Daoy (cell line): ENCODE results near the gene FSTL5. TPM values are rescaled to one million over a fixed set of nuclear protein-coding genes. Genes with fewer than 3 reads are reported as not detected.

Experiments used
- DNase-seq: peaks from one replicate; pipeline ENCODE4 v3.0.0-alpha.2; 2015; ENCODE audit warnings: low read depth
- total RNA-seq: library from RNA; depleted of rRNA; stranded (reverse); fragments of >200 nt; shearing (Covaris generic); gene quantifications from 2 replicates; pipeline ENCODE4 v1.2.3, GENCODE V29; 2014

The FSTL5 gene
- total RNA-seq, 1 experiment from 2014 or later, result 0.06 TPM

DNA sequence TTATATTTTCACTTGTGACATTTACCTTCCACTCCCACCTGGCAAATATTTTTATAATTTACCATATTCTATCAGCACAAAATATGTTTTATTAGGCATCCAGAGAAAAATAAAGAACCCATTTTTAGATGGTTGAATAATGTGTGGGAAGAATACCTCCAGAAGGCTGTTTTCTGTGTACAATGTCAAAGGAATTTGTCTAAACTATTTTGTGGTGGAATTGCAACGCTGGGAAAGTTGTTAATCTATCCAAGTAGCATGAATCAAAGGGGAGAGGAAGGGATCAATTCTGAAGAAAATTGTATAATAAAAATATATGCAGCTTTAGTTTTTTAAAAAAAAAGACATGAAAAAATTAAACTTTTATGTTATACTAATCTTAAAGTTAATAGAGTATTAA, 706.5 kb downstream of the FSTL5 start:
- no peak for DNase-seq

DNA sequence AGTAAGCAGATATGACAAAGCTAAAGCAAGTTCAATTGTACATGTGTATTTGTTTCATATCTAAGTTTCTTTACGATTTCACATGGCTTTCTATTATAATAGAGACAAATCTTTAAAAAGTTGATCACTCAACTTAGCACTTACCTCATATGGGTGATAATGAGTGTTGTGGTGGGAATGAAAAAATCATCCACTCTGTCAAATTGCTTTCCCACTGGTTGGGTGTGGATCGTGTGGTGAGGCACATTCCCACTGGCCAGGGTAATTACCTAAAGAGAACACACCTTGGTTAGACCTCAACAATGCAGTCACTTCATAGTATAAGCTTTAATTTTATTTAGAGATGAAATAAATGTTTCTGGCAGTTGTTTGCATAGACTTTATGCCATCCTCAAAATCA, 708.9 kb downstream of the FSTL5 start:
- no peak for DNase-seq

DNA sequence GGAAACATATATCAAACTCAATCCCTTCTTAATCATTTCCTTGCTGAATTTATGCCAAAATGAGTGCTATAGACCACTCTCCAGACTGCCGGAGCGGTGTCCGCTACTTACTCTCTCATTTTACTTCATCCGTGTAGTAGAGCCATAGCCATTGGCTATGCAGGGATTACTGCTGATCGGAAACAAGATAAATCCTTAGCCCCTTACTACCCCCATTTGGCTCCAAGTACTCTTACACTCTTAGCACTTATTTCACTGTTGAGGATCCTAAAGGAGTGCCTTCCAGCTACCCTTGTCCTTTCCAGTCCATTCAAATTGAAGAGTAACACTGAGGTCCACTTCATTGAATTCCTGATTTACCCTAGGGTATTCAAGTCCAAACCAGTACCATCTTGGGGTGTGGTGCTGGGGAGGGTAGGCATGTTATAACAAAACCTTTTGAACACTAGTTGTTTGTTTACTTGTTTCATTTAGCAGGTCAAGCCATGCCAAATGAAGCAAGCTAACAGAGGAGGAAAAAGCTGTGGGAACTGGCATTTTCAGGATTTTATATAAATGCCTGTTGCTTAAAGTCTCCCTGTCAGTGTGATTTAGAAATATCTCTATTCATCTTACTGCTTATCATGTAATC, 715.1 kb downstream of the FSTL5 start:
- no peak for DNase-seq

DNA sequence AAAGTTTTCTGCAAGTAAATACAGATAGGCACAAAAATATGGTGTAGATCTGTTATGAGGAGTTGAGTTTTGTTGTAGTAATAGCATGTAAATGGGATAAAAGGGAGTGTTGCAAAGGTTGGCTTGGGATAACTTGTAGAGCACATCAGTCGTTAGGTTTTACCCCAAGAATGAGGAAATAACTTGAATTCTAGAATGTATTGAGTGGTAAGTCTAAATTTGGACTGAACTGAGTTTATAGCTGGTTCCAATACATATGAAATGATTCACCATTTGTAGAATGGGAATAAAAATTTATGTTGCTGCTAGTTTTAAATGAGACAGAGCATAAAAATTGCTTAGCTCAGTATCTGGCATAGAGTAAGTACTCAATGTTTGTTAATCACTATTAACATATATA, 719.2 kb downstream of the FSTL5 start:
- DNase-seq, result no peak

DNA sequence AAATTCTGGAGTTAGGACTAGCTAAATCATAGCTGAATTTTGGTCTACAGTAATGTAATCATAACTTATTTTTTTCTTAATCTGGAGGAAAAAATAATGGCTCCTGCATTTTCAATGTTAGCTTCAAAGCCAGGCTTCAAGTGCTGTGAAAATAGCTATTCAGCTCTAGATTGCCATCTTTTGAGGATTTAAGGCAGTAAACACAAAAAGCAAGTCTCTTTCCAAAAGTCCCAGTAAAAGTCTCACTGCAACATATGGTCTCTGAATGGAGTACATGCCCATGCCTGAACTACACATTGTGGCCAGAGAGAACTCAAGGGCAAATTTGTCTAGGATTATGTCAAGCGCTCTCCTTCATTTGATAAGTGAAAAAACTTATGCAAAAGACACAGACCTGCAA, 720.9 kb downstream of the FSTL5 start:
- no peak for DNase-seq

DNA sequence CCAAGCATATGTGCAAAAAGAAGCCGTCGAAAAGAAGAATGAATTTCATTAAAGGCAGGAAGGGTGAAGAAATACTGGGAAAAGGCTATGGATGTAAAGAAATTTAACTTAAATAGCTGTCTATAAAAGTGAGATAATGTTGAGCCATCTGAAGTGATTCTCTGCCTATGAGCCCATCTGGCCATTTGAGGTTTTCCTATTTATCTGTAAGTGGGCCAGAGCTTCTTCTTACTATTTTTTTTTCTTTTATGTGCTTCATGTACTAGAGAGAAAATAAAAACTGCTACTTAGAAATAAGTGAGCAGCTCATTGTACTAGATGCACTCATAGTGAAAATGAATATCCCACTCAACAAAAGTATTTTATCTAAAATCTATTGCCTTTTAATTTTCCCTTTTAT, 725.7 kb downstream of the FSTL5 start:
- no peak for DNase-seq

DNA sequence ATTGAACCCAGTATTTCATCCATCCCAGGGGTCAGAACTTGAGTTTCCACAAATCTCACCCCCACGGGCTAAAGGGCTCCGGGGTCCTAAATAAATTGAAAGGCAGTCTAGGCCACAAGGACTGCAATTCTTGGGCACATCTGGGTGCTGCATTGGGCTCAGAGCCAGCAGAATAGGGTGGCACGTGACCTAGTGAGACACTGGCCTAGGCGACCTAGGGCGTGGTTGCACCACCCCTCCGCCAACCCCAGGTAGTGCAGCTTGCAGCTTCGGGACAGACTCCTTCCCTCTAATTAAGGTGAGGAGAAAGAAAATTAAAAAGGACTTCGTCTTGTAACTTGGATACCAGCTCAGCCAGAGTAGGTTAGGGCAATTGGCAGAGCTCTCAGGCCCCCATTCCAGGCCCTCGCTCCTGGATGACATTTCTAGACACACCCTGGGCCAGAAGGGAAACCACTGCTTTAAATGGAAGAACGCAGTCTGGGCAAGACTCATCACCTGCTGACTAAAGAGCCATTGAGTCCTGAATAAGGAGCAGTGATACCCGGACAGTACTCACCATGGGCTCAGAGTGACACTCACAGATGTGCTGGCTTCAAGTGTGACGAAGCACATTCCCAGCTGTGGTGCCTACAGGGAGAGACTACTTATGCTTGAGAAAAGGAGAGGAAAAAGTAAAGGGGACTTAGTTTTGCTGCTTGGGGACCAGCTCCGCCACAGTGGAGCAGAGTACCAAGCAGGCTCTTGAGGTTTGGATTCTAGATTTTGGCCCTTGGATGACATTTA, 735.4 kb downstream of the FSTL5 start:
- no peak for DNase-seq

DNA sequence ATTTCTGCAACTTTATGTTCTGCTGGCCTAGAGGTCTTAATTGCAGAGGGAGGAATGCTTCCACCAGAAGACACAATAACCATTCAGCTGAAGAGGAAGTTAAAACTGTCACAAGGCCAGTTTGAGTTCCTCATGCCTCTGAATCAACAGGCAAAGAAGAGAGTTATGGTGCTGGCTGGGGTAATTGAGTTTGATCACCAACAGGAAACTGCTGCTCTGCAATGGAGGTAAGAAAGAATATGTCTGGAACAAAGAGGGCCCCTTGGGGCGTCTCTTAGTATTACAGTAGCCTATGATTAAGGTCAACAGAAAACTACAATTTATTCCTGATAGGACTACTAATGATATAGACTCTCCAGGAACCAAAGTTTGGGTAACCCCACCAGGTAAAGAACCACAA, 744.0 kb downstream of the FSTL5 start:
- no peak for DNase-seq

DNA sequence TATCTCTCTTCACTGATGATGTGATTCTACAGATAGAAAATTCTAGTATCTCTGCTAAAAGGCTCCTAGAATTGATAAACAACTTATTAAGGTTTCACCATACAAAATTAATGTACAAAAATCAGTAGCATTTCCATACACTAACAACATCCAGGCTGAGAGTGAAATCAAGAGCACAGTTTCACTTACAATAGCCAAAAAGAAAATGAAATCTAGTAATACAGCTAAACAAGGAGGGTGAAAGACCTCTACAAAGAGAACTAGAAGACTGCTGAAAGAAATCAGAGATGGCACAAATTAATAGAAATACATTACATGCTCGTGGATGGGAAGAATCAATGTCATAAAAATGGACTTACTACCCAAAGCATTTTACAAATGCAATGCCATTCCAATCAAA, 751.9 kb downstream of the FSTL5 start:
- no peak for DNase-seq

DNA sequence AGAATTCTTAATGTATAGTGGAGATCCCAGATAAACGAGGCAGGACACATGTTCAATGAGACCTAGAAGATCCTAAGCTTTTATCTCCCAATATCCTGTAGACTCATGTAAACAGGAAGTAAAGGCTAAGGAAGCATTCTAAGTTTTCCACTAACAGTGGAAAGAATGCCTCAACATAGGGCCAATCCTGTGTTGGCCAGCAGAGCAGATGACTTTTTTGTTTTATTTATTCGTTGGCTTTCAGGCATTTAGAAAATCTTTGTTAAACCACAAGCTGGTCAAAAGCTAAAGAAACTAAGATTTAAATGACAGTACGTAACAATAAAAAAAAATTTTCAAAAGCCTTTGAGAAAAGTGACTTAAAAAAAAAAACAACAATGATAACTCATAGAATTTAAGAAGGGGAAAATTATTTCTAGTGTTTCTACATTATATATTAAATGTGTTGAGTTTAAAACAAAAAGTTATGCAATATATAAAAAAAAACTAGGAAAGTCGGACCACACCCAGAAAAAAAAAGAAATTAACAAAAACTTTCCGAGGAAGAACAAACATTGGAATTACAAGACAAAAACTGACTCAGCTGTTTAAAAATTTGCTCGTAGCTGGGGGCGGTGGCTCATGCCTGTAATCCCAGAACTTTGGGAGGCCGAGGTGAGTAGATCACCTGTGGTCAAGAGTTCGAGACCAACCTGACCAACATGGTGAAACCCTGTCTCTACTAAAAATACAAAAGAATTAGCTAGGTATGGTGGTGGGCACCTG, 759.3 kb downstream of the FSTL5 start:
- DNase-seq, result no peak

DNA sequence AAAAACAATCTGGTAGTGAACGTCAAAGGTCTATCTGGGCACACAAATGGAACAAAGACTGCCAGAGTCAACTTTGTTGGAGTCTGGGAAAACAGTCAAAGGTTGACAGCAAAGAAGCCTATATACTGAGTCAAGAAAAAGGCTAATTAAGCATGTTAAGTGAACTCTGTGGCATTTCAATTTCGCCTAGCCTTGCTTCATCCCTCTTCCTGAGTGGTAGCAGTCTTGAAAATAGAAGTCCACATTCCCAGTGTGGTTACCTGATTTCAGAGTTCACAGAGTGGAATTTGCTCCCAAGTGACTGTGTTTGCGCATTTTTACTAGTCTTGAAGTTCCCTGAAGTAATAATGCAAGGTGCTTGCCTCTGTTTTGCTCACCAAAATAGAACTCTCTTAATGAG, 760.0 kb downstream of the FSTL5 start:
- no peak for DNase-seq

DNA sequence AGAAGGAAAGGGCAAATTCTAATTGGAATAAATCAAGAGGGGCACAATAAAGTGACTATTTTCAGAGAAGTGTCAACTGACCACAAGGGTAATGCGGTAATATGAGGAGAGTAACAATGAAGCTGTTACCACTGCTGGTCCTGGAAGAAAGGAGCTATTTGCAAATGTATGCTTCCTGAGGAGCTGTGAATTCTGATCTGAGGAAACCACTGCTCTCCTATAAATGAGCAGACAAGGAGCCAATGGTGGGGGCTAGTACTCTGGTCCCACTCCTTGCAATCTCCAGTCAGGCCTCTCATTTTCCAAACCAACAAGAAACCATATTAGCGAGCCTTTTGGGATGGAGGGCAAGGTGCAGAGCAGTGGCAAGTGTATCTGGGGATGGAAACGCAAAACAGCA, 770.2 kb downstream of the FSTL5 start:
- no peak for DNase-seq

DNA sequence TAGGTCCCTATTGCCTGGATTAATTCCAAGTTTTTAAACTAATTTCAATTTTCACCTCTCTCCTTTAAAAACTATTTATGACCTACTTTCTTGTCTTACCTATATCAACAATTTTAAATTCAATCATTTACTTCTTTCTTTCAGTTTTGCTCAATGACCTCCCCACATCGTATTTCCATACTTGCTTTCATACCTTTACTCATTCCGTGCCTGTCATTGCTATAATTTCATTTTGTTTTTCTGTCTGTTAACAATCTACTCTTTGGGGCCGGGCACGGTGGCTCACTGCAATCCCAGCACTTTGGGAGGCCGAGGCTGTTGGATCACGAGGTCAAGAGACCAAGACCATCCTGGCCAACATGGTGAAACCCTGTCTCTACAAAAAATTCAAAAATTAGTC, 781.1 kb downstream of the FSTL5 start:
- DNase-seq, result no peak

DNA sequence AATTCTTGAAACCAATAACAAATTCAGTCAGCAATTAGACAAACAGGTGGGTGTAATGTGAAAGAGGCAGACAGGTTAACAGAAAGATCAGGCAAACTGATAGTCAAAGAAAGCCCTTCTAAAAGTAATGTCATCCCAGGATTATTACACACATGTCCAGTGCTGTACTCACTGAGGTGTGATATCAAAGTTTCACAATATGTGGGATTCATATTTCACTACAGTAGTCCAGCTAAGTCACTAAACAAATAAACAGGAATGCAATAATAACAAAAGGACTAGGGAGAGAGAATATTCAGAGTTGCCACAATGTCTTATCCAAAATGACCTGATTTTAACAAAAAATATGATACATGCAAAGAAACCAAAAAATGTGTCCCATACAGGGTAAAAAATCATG, 787.5 kb downstream of the FSTL5 start:
- no peak for DNase-seq

DNA sequence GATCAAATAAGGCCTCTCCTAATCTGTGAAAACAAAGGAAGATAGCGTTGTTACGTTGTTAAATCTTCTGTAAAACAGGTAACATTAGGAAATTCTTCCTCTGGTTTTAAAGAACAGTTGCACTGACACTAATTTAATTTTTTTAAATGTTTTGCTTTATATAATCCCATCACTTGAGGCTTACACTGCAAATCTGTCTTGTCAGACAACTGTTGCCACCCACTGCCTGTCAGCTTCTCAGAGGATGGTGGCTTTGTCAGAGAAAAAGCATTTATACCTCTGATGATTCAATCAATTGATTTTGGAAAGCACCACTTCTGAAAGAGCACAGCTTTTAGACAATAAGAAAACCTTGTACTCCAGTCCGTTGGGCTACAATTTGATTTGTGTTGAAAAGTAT, 799.1 kb downstream of the FSTL5 start:
- DNase-seq, result no peak

DNA sequence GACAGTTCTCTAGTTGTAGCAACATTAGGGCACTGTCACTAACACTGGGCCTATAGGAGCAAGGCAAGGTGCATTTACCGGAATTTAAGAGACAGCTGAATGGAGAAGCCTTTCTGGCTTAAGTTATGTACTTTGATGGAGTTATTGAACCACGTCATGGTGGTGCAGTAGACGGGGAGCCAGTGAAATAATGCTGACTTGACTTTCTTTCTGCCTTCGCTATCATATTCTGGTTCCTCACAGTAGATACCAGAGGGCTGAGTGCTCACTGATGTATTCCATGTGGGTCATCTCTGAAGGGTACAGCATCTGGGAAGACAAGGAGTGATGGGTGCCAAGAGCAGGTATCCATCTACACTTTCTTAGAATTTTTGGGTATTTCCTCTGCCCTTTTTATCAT, 802.8 kb downstream of the FSTL5 start:
- DNase-seq, result no peak

DNA sequence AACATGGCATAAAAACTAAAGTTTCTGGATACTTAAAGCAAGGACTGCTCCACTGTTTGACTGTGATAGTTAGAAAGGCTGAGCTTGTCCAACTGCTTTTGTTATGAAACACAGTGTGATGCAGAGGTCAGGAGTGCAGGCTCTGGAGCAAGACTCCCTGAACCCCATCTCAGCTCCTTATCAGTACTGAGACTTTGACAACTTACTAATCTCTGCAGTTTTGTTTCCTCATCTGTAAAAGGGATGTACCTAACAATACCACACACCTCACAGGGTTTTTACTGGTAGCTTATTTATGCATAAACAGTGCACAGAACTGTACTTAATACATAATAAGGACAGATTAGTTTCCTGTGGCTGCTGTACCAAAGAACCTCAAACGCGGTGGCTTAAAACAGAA, 804.3 kb downstream of the FSTL5 start:
- DNase-seq, result no peak

DNA sequence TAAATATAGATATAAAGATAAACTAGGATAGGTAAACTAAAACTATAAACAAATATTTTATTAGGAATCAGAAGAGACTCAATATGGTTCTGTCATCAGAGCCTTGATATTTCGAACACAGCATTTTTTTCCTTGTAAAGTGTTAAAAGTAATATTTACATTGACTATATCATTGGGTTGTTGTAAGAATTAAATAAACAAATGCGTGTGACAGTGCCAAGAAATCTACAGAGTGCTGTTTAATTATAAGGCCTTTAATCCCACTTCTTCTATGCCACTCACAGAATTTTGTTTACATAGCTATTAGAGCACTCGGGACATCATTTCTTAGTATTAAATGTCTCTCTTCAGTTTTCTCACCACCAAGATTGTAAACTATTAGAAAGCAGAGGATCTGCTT, 807.4 kb downstream of the FSTL5 start:
- DNase-seq, result no peak

DNA sequence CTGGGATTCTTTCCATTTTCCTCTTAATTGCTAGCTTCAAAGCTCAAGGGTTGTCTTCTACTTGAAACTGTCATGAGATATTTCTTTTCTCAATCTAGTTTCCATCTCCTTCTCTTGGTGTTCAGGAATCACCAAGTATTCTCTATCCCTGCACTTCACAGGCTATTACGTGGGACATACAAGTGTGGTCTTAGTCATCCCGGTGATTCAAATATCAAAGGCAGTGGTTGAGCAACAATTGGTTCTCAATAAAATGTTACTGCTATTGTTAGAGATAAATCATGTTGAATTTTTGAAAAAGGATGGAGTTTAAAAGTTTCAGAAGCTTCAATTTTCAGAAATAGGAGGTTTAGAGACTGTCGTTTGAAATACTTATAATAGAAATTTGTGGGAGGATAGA, 812.9 kb downstream of the FSTL5 start:
- DNase-seq, result no peak

DNA sequence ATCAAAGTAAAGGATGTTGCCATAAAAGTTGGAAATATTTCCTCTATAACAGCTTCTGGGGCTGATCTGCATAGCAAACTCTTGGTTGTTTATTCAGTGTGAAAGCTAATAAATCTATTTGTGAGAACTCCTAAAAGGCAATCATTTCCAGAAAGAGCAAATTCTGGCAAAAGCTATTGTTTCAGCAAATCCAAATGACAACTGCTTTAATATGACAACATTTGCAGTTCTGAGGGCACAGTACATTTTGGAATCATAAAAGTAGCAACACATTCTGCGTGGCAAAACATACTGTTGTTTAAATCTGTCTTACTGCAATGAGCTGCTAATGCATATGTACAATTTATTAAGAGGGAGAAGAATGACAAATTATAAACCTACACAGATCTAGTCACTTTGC, 818.1 kb downstream of the FSTL5 start:
- no peak for DNase-seq

DNA sequence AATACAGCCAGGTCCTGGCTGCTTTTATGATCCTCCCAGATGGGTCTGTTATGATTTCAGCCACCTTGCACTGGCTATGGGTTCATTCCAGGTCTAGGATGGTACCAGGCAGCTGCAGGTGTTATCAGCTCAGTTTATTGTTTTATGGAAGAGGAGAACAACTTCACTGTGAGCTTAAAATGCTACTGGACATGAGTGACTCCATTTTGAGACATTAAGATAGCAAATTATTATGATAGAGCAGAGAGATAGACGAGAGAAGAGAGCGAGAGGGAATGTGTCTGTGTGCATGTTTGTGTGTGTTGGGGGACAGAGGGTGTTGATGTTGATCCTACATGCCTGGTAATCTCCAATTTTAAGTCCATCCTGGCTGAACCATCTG, 820.2 kb downstream of the FSTL5 start:
- DNase-seq, result no peak

DNA sequence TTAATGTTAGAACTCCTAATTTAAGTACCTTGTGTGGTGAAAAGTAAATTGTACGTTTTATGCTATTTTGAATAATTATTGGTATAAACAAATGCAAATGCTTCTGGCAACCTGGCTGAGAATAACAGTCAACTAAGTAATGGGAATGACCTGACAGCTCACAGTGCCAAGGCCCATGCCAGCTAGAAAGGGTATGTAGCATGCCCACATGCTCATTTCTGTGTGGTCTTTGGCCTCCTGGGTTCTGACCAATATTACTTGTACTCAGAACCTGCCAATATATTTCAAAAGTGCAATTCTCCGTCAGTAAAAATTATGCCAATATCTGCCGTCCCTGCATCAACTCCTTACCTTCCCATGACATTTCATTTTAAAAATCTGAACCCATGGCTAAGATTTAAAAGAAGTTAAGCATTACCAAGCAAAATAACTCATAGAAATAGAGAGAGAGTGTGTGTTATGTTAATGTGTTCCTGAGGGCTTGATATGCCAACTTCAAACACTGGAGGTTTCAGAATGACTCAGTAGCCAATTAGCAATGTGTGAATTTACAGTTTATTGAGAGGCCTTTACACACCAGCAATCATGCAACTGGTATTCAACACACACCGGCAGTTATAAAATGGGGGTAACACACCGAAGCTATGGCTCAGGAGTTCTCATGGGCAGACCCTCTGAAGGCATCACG, 820.8 kb downstream of the FSTL5 start:
- DNase-seq, result no peak

DNA sequence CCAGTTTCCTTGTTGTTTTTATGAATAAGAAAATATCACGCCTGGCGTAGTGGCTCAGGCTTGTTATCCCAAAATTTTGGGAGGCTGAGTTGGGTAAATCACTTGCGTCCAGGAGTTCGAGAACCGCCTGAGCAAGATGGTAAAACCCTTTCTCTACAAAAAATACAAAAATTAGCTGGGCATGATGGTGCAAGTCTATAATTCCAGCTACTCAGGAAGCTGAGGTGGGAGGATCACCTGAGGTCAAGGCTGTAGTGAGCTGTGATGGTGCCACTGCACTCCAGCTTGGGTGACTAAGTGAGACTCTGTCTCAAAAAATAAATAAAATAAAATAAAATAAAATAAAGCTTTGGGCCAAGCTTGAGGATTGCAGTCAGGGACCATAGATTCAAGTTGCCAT, 827.2 kb downstream of the FSTL5 start:
- no peak for DNase-seq
